Measurements from ENCODE around the gene PKHD1.
A peak's percentile ranks its signal among the peaks of the same experiment; 100 is the strongest.

The PKHD1 gene

DNA sequence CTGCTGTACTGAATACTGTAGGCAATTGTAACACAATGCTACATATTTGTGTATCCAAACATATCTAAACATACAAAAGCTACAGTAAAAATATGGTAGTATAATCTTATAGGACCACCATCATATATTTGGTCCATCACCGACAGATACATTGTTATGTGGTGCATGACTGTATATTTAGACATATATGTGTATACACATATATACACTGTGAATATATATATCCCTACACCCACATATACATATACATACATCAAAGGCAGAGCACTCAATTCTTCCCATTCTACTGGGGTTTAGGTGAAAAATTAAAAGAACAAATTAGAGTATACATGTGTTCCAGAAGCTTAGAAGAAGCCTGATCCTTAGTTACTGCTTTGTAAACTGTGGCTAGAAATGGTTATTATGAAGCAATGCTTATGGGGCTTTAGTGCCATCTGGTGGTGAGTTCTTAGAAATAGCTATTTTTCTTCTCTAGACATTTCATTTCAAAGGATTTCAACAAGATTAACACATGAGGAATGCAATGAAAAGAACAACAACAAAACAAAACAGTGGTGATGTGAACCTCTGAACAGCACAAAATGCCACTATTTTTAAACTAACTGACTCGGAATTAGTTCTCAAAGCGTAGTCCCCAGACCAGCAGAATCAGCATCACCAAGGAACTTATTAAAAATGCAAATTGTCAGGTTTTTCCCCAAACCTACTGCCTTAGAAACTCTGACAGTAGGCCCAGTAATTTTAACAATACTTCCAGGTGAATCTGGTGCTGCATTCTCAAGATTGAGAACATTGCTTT, 38.0 kb downstream of the PKHD1 start:
- Histone ChIP-seq H3K27ac (no peak overlapping the region), H3K4me3 (no peak overlapping the region)
- DNase-seq (ENCODE audit: low spot score): no peak
- TF ChIP-seq, protein P1, sequence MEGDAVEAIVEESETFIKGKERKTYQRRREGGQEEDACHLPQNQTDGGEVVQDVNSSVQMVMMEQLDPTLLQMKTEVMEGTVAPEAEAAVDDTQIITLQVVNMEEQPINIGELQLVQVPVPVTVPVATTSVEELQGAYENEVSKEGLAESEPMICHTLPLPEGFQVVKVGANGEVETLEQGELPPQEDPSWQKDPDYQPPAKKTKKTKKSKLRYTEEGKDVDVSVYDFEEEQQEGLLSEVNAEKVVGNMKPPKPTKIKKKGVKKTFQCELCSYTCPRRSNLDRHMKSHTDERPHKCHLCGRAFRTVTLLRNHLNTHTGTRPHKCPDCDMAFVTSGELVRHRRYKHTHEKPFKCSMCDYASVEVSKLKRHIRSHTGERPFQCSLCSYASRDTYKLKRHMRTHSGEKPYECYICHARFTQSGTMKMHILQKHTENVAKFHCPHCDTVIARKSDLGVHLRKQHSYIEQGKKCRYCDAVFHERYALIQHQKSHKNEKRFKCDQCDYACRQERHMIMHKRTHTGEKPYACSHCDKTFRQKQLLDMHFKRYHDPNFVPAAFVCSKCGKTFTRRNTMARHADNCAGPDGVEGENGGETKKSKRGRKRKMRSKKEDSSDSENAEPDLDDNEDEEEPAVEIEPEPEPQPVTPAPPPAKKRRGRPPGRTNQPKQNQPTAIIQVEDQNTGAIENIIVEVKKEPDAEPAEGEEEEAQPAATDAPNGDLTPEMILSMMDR (IDR thresholded peaks at IDR 0.05): peak; percentile 33

DNA sequence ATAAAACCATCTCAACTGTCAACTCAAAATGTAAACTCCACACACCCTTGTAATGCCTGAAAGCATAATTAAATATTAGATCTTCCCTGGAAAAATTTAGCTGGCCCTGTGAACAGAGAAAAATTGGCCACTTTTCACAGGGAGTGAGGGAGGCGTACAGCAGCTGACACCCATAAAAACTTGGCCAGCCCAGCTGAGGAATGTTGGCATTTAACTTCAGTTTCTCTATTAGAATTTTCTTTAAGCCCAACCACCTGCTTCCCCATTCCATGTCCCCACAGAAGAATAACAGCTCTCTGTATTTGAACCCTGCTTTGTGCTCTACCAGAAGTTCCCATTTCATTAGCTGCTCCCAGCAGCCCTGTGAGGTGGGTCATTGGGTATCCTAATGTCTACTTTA, 41.0 kb downstream of the PKHD1 start:
- no peak overlapping the region for H3K27ac ChIP-seq
- TF ChIP-seq, protein P1 (IDR thresholded peaks at IDR 0.05): no peak
- H3K4me3 ChIP-seq: no peak overlapping the region
- DNase-seq (ENCODE audit: low spot score): no peak

DNA sequence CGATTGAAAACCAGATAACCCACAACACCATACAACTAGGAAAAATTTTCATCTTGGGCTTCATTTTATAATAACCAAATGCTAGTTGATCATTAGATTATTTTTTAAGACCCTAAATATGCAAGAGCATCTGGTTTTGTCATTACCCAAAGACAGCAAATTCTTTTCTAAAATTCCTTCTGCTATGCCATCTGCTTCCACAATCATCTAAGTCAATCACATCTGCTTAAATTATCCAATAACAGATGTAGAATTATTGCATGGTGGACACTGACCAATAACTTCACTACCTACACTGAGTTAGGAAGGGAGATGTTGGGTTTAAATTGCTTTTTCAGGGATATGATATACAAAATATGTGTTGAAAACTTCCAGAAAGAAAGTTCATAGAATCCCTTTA, 41.9 kb downstream of the PKHD1 start:
- Histone ChIP-seq H3K27ac (no peak overlapping the region), H3K4me3 (no peak overlapping the region)
- TF ChIP-seq, protein P1 (IDR thresholded peaks at IDR 0.05): no peak
- no peak for DNase-seq (ENCODE audit: low spot score)

GRCh38 chr6:52045033-52045432, 42.4 kb downstream of the PKHD1 start:
- no peak overlapping the region for H3K4me3 ChIP-seq
- no peak for DNase-seq (ENCODE audit: low spot score)
- TF ChIP-seq, protein P1 (IDR thresholded peaks at IDR 0.05): no peak
- no peak overlapping the region for H3K27ac ChIP-seq

GRCh38 chr6:52042141-52042885, 45.1 kb downstream of the PKHD1 start:
- Histone ChIP-seq H3K4me3 (no peak overlapping the region), H3K27ac (no peak overlapping the region)
- TF ChIP-seq, protein P1 (IDR thresholded peaks at IDR 0.05): no peak
- no peak for DNase-seq (ENCODE audit: low spot score)

GRCh38 chr6:52041134-52041533, 46.3 kb downstream of the PKHD1 start:
- DNase-seq (ENCODE audit: low spot score): no peak
- TF ChIP-seq, protein P1 (IDR thresholded peaks at IDR 0.05): no peak
- Histone ChIP-seq H3K27ac (no peak overlapping the region), H3K4me3 (no peak overlapping the region)
